Germinal center (tissue), 1 donor: ENCODE results near the gene A4GNT.

Experiments used
- DNase-seq: peaks from one replicate; pipeline ENCODE4 v3.0.0; 2012; ENCODE audit warnings: mixed read lengths, low spot score

Gene A4GNT

GRCh38 chr3:138078901-138079344, 53.3 kb downstream of the A4GNT start:
- no peak for DNase-seq

DNA sequence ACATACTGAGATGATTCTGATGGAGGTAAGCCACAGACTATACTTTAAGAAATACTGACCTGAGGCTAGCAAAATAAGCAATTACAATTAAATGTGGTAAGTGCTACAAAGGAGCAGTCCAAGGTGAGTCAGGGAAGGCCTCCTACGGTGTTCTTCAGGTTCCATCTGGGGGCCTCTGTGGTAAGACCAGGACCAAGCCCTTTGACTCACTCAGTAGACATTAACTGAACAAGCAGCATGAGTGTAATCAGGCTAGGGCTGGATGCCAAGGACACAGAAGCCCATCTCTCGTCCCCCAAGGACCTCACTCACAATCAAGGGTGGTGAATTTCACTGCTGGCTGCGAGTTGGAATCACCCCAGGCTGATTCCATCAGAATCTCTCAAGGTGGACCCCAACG, 54.1 kb downstream of the A4GNT start:
- no peak for DNase-seq
